Measurements from ENCODE around the gene GUSB. TPM values are rescaled to one million over a fixed set of nuclear protein-coding genes. Genes with fewer than 3 reads are reported as not detected.
"Not testable (repeated sequence)": the region's sequence is repeated elsewhere in the genome, so short reads cannot be mapped to it uniquely, and the experiment has no call there.

GUSB gene
- total and polyA plus RNA-seq, 4 donors, result 39.8 to 68.4 (median 55.4) TPM

DNA sequence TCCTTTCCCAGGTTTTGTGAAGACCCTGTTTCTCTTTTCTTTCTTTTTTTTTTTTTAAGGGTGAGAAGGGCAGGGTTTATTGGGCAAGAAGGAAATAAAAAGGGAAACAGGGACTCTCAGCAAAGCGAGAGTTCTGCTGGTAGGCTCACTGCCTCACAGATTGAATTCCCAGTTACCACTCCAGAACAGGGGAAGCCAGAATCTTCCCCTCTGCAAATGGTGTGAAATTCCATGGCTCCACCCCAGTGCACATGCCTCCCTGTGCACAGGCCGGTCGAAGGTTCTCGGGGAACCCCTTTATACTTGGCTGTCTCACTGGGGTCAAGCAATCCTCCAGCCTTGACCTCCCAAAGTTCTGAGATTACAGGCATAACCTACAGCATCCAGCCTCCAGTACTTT lies 10.5 kb upstream of the GUSB start:
- DNase-seq (no peak), ATAC-seq (ENCODE audit: insufficient read depth, low FRiP score) (no peak)
- no peaks in the 10 kb centered on the region for H3K36me3 ChIP-seq (ENCODE audit: control insufficient read depth in 4 of 4, insufficient read depth in 4 of 4, low read length in 4 of 4)
- H3K27me3 ChIP-seq (ENCODE audit: control insufficient read depth in 3 of 3, insufficient read depth in 3 of 3, low read length in 2 of 3), result no peaks in the 10 kb centered on the region
- TF ChIP-seq CTCF (IDR thresholded peaks at IDR 0.05; ENCODE audit: control extremely low read depth, extremely low read depth), result no peak
- H3K9ac ChIP-seq (ENCODE audit: insufficient read depth in 1 of 2, low read length in 2 of 2), result no peak overlapping the region
- H3K27ac ChIP-seq (ENCODE audit: low read depth in 1 of 2, low read length in 1 of 2), result no peak overlapping the region
- H3K4me1 ChIP-seq (ENCODE audit: control insufficient read depth in 5 of 5, insufficient read depth in 5 of 5, low read length in 5 of 5), result no peaks in the 10 kb centered on the region
- WGBS, 2 donors, result 85 to 95% methylated on average over 4 of the region's 4 CpGs
- no peaks in the 10 kb centered on the region for H3K9me3 ChIP-seq (ENCODE audit: control insufficient read depth in 4 of 4, insufficient read depth in 3 of 4, low read length in 3 of 4)
- H3K4me3 ChIP-seq, result no peak overlapping the region

GRCh38 chr7:65991829-65992228 lies 9.8 kb upstream of the GUSB start:
- H3K9me3 ChIP-seq (ENCODE audit: control insufficient read depth in 4 of 4, insufficient read depth in 3 of 4, low read length in 3 of 4); ATAC-seq (ENCODE audit: insufficient read depth, low FRiP score); DNase-seq; H3K9ac ChIP-seq (ENCODE audit: insufficient read depth in 1 of 2, low read length in 2 of 2); H3K27me3 ChIP-seq (ENCODE audit: control insufficient read depth in 3 of 3, insufficient read depth in 3 of 3, low read length in 2 of 3); H3K27ac ChIP-seq (ENCODE audit: low read depth in 1 of 2, low read length in 1 of 2); H3K36me3 ChIP-seq (ENCODE audit: control insufficient read depth in 4 of 4, insufficient read depth in 4 of 4, low read length in 4 of 4); H3K4me1 ChIP-seq (ENCODE audit: control insufficient read depth in 5 of 5, insufficient read depth in 5 of 5, low read length in 5 of 5); H3K4me3 ChIP-seq: not testable (repeated sequence)
- WGBS, 2 donors, result 97 to 99% methylated on average over 5 of the region's 5 CpGs

- no peak for ATAC-seq (ENCODE audit: insufficient read depth, low FRiP score)
- Histone ChIP-seq H3K36me3 (ENCODE audit: control insufficient read depth in 4 of 4, insufficient read depth in 4 of 4, low read length in 4 of 4) (no peaks in the 10 kb centered on the region), H3K27me3 (ENCODE audit: control insufficient read depth in 3 of 3, insufficient read depth in 3 of 3, low read length in 2 of 3) (no peaks in the 10 kb centered on the region), H3K4me1 (ENCODE audit: control insufficient read depth in 5 of 5, insufficient read depth in 5 of 5, low read length in 5 of 5) (no peaks in the 10 kb centered on the region), H3K4me3 (no peak overlapping the region), H3K9me3 (ENCODE audit: control insufficient read depth in 4 of 4, insufficient read depth in 3 of 4, low read length in 3 of 4) (no peaks in the 10 kb centered on the region), H3K9ac (ENCODE audit: insufficient read depth in 1 of 2, low read length in 2 of 2) (no peak overlapping the region), H3K27ac (ENCODE audit: low read depth in 1 of 2, low read length in 1 of 2) (no peak overlapping the region)
- DNase-seq, result no peak
- TF ChIP-seq CTCF (IDR thresholded peaks at IDR 0.05; ENCODE audit: control extremely low read depth, extremely low read depth), result no peak
- WGBS, 2 donors, result 77 to 87% methylated on average over 3 of the region's 3 CpGs
Measured at GRCh38 chr7:65989694-65990080, 7.7 kb upstream of the GUSB start.

DNA sequence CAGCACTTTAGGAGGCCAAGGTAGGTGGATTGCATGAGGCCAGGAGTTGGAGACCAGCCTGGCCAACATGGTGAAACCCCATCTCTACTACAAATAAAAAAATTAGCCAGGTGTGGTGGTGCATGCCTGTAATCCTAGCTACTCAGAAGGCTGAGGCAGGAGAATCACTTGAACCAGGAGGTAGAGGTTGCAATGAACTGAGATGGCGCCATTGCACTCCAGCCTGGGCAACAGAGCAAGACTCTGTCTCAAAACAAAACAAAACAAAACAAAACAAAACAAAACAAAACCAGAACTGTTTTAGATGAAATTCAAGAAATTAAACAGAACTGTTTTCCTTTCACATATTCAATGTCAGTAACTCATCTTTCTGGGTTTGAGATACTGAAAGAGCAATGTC lies 6.5 kb upstream of the GUSB start:
- DNase-seq; H3K4me3 ChIP-seq; ATAC-seq (ENCODE audit: insufficient read depth, low FRiP score); H3K4me1 ChIP-seq (ENCODE audit: control insufficient read depth in 5 of 5, insufficient read depth in 5 of 5, low read length in 5 of 5); H3K27me3 ChIP-seq (ENCODE audit: control insufficient read depth in 3 of 3, insufficient read depth in 3 of 3, low read length in 2 of 3); H3K36me3 ChIP-seq (ENCODE audit: control insufficient read depth in 4 of 4, insufficient read depth in 4 of 4, low read length in 4 of 4); H3K9me3 ChIP-seq (ENCODE audit: control insufficient read depth in 4 of 4, insufficient read depth in 3 of 4, low read length in 3 of 4); H3K27ac ChIP-seq (ENCODE audit: low read depth in 1 of 2, low read length in 1 of 2); H3K9ac ChIP-seq (ENCODE audit: insufficient read depth in 1 of 2, low read length in 2 of 2): not testable (repeated sequence)
- 94 to 100% methylated on average over 1 of the region's 1 CpG for WGBS, 2 donors

GRCh38 chr7:65988084-65988483 lies 6.1 kb upstream of the GUSB start:
- no peaks in the 10 kb centered on the region for H3K36me3 ChIP-seq (ENCODE audit: control insufficient read depth in 4 of 4, insufficient read depth in 4 of 4, low read length in 4 of 4)
- 80 to 83% methylated on average over 4 of the region's 4 CpGs for WGBS, 2 donors
- H3K27ac ChIP-seq (ENCODE audit: low read depth in 1 of 2, low read length in 1 of 2), result no peak overlapping the region
- no peaks in the 10 kb centered on the region for H3K27me3 ChIP-seq (ENCODE audit: control insufficient read depth in 3 of 3, insufficient read depth in 3 of 3, low read length in 2 of 3)
- H3K9me3 ChIP-seq (ENCODE audit: control insufficient read depth in 4 of 4, insufficient read depth in 3 of 4, low read length in 3 of 4), result no peaks in the 10 kb centered on the region
- DNase-seq (no peak), ATAC-seq (ENCODE audit: insufficient read depth, low FRiP score) (no peak)
- no peak overlapping the region for H3K9ac ChIP-seq (ENCODE audit: insufficient read depth in 1 of 2, low read length in 2 of 2)
- H3K4me1 ChIP-seq (ENCODE audit: control insufficient read depth in 5 of 5, insufficient read depth in 5 of 5, low read length in 5 of 5), result peaks cover 0 to 4% (median 0%) of the 10 kb centered on the region in 5 donors
- H3K4me3 ChIP-seq, result no peak overlapping the region
- TF ChIP-seq CTCF (IDR thresholded peaks at IDR 0.05; ENCODE audit: control extremely low read depth, extremely low read depth), result no peak
